DMS53 treated with DMSO at 0.1 percent for 48 hours (cell line): ENCODE data around the gene ADAMTS8.

Source experiments
- DNase-seq: peaks from one replicate; lab custom pipeline; 2025; ENCODE audit not compliant: unreplicated experiment; lab: John Stamatoyannopoulos, UW

The ADAMTS8 gene

DNA sequence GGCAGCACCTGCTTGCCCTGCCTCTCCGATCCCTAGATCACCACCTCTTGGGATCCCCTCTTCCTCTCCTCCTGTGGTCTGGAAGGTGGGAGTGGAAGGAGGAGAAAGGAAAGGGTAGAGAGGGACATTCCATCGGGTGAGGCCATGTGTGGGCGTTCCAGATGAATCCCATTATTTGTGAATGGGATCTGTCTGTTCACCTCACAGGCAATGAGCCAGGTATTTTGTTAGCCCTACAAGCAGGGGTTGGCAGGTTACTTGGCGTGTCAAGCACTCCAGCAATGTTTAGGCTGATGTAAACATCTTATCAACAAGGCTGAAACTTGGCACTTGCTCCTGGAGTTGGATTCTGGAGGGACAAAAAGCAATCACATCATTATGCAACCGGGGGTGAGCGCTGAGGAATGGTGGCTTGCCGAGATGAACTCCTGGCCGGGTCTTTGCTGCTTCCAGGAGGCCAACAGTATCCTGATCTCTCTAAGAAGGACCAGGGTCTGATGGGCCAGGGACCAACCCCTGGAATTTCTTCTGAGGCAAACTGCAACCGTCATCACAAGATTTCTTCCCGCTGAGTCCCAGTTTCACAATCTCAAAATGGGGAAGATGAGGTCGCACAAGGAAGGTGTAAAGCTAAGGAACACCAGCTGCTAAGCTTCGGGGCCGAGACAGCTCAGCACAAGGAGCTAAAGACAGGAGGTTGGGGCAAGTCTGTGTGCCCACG is 7.8 kb downstream of the ADAMTS8 start:
- DNase-seq, result no peak

DNA sequence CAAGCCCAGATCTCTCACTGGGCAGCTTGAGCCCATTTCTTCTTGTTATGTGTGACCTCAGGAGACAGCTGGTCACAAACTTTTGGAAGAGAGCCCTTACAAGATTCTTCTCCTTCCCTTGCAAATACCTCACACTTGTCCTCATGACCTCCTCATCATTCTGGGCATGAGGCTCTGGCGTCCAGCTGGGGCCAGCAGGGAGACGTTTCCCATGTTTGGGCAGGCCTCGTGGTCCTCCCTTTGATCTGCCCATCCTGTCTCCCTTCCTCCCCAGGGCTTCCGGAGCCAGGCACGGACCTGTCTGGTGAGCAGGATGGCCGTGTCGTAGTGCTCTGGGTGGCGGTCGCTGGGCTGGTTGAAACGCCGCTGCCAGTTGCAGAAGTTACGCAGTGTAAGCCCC is 9.7 kb downstream of the ADAMTS8 start:
- DNase-seq, result no peak

DNA sequence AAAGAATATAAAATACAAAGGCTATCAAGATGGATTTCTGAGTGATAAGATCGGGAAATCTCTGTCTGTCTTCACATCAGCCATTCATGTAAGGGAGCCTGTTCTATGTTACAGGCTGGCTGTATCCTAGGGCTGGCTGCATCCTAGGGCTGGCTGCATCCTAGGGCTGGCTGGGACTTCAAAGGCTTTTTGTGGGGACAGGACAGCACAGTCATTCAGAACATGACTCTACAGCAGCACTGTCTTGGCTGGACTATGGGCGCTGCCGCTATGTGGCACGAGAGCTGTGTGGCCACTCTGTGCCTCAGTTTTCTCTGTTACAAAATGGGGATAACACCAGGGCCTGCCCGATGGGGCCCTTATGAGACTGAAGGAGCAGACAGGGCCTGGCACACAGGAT is 10.2 kb downstream of the ADAMTS8 start:
- no peak for DNase-seq

DNA sequence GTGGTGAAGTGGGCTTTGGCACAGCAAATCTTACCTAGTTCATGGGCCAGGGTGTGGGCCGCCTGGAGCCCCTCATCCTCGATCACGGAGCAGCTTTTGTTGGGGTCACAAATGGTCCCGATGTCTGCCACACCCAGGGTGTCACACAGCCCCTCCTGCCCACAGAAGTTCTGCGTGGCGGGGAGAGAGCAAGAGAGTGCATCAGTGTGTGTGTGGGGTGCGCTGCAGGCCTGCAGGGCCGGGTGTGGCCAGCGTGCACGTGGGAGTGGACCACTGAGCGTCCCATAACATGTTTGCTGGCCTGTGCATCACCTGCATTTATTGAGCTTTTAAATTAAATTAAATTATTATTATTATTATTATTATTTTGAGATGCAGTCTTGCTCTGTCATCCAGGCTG is 11.5 kb downstream of the ADAMTS8 start:
- no peak for DNase-seq

DNA sequence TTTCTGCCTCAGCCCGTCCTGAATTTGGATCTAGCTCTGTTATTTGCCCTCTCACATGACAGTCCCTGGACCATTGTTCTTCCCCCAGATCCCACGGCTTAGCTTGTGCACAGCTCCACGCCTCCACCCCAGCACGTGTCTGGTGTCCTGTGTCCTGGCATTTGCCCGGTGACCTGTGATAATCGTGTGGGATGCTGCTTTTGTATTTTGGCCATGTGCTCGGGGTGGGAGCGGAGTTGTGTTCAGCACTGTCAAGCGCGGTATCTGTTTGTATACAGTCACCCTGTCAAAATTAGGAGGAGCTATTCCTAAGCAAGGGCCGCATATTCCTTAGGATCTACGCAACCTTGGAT is 11.9 kb downstream of the ADAMTS8 start:
- DNase-seq, result no peak

DNA sequence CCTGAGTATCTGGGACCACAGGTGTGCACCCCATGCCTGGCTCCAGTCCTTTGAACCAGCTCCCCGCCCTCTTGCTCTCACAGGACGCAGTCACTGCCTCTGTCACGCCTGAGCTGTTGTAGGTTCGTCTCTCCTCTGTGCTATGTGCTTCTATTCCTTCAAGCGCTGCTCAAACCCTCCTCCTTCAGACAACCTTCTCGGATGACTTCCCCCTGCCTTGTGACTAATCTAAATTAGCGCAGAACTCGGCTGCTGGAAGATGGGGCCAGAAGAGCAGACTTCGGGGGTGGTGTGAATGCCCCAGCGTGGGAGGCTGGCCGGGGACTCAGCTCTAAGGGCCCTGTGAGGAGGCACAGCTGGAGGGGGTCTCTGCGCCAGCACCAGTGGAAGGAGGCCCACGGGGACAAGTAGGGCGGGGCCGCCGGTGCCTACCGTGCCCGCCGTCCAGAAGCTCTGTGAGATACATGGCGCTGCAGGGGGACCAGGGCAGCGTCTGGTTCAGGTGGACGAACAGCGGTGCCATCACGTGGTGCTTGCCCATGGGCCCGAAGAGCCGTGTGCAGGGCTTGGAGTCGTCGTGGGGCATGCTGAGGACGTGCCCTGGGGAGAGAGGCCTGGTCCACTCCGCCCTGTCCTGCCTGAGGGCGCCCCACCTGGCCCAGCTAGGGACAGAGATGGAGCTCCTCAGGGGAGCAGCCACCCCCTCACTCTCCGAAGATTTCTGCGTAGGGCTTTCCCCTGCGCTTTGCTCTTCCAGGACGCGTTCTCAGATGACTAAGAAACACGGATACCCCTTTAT is 12.5 kb downstream of the ADAMTS8 start:
- DNase-seq, result no peak

DNA sequence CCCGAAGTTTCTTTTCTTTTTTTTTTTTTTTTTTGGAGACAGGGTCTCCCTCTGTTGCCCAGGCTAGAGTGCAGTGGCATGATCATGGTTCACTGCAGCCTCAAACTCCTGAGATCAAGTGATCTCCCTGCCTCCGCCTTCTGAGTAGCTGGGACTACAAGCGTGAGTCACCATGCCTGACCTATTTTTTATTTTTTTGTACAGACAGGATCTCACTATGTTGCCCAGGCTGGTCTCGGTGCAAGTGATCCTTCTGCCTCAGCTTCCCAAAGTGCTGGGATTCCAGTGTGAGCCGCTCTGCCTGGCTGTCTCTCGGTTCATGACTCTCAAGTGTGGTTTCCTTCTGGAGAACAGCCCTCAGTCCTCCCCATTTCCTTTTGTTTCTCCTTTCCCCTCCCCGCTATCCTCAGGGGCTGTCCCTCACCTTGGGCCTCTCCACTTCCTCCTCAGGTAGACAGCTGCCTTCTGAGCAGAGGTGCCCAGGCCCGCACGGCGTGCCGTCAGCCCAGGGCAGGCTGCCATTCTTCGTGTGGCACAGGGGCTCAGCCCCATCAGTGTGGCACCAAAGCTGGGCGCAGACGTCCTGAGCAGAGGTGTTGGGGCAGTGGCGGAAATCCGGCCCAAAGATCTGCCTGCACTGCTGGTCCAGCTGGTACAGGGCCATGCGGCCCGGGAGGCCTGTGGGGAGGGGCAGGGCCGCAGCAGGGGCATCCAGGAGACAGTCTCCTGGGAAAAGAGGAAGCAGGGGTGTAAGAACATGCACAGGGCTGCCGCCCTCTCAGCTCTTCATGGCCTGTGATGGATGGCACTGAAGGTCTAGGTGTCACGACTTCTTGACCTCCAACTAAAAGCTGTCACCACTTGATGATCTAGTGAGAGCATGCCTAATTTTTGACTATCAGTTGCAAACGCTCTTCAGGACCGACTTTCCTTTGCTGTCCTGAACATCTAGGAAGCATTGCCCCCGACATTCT is 14.0 kb downstream of the ADAMTS8 start:
- DNase-seq, result no peak

DNA sequence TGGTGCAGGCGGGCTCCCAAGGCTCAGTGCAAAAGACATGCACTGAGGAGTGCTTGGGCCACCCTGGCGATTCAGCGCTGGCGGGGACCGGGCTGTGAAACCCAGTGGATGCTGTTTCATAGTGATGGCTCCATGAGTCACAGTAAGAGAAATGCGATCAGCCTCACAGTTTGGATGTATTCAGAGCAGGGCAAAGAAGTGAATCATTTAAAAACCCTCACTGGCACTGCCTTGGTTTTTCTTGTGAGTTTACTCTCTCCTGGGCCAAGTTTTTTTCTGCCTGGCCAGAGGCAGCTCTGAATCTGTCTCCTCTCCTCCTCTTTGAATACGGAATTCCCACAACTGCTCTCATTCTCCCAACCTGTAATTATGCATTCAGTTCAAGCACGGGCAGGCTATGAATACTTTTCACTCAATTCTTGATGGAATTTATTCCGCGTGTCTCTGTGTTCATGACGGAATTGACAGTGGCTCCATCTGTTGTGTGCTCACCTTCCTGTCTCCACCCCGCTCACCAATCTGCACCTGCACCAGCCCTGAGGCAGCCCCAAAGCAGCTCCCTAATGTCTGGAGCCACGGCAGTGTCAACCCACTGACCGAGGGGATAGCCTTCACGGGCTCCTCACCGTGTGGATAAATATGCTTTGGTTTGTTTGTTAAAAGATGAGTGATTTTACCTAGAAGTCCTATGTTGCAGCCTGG is 14.9 kb downstream of the ADAMTS8 start:
- no peak for DNase-seq

DNA sequence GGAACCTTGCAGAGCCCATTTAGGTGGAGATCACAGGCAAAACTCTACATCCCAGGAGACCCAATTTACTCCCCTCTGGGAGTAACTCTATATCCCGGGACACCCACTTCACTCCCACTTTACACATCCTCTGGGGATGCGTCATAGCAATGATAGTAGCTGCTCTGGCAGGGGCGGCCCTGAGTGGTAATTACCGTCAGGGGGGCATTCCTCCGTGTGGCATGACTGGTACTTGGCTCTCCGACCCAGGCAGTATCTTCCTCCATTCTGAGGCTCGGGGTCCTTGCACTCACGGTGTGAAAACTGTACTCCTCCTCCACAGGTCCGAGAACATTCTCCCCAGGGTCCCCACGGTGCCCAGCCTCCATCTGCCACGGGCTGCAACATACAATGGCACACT is 17.2 kb downstream of the ADAMTS8 start:
- DNase-seq, result no peak

DNA sequence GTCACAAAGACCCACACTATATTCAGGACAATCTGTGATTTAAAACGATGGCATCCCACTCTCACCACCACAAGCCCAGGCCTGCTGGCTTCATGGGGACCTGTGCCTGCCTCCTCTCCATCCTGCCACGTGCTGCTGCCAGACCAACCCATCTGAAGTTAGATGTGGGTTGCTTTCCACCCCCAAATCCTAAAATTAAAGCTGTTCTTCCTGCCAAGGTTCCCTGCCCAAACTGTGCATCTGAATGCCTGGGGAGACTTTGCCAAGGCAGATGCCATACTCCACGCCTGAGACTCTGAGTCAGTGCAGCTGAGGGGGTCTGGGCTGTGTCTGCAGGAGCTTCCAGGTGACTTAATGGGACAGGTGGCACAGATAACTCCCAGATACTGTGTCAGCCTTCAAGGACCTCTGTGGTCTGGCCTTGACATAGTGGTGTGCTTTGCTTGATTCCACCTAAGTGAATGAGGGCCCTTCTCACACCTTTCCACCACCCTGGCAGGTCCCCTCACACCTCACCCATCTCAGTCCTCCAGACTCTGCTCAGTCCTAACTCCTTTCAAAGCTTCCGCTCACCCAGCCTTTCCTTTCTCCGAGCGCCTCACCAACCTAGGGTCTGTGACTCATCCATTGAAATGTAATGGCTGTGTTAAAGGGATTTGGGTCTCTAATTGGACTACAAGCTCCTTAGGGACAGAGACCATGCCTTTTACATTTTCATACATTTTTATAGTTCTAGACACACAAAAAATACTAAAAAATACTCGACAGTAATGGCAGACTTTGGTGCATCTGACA is 18.6 kb downstream of the ADAMTS8 start:
- DNase-seq, result no peak

DNA sequence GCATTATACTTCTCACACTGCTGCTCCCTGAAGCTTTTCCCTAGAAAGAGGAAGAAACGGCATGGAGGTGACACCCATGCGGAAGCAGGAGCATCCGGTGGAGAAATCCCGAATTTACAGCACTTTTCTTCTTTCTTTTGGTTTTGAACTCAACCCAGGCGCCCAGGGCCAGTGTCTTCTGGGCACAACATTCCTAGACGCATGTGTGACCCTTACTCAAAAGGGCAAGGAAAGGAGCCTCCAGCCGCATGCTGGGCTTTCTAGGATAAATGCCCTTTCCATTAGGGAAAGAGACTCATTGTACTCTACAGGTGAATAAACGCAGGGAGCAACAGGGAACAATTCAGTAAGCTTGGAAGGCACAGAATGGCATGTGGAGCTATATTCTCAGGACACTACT is 19.5 kb downstream of the ADAMTS8 start:
- DNase-seq, result no peak

DNA sequence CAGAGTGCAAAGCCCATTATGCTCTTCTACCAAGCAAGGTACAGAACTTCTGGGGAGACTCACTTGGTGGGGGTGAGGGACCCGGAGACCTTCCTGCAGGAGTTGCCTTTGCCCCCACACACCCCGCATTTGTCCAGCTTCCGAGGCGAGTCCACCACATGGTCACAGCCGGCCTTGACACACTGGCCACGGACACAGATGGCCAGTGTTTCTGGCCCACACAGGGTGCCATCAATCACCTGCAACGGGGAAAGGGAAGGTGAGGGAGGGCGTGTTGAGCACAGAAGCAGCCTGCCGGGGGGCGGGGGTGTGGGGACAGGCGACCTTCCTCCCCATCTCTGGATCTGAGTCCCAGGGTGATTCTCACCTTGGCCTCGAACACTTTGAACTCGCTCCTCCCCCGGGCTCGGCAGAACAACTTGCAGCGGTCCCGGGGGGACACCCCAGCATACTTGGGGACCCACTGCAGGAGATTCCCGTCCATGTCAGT is 20.0 kb downstream of the ADAMTS8 start:
- DNase-seq, result no peak

DNA sequence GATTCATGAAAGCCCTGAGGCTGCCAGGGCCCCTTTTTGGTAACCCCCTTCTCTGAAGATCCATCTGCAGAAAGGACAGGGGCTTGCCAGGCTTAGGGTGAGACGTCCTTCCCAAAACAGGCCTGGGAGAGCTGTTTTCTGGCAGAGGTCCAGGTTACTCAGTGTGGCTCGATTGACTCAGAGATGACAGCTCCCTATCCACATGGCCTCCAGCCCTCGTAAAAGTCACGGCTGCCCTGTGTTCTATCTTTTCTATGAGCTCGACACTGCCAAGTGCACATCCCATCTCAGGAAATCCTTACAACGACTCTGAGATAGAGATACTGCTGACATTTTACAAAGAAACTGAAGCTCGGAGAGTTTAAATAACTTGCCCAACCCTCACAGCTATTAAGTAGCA is 20.4 kb downstream of the ADAMTS8 start:
- DNase-seq, result no peak

DNA sequence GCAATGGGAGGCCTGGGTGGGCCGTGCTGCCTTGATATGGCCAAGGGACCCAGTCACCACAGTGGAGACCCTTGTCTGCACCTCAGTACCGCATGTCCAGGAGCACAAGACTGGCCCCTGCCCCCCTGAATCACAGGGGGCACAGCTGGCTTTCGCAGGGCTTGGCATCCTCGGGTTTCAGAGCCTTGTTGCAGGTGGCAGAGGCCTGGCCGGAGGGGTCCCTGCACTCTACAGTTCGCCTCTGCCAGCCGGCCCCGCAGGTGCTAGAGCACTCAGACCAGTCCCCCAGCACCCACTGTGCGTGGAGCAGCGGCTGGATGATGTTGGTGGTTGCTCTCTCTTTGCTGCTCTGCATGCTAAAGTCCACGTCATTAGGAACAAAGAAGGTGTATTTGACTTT is 23.0 kb downstream of the ADAMTS8 start:
- DNase-seq, result no peak

DNA sequence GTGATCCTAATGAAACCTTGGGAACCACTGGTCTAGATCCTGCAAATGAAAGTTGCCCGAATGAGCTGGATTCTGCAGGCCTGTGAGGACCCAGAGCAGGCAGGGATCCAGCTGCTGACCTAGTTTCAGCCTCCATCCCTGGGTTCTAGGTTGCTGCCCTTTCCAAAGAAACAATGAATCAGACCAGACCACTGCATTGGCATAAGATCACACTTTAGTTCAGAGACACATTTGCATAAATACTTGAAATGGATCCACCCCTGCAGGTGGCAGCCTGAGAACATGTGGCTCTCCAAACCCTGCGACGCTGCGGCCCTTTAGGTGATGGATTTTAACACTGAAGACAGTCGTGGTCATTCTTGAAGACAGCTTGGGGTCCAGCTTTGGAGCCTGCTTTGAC is 23.7 kb downstream of the ADAMTS8 start:
- no peak for DNase-seq

DNA sequence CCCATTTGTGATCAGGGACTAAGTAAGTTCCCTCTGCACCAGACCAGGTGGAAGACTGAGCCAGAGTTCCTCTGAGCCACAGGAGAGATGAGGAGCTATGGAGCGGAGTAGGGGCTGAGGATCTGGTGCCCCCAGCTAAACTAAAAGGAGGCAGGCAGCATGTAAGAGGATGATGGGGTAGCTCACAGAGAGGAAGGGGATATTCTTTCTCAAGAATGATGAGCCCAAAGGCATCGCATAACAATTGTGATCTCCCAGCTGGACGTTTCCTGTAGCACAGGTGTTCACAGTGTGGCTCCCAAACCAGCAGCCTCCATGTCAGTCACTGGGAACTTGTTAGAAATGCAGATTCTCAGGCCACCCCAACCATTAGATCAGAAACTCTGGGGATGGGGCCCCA is 24.4 kb downstream of the ADAMTS8 start:
- no peak for DNase-seq

DNA sequence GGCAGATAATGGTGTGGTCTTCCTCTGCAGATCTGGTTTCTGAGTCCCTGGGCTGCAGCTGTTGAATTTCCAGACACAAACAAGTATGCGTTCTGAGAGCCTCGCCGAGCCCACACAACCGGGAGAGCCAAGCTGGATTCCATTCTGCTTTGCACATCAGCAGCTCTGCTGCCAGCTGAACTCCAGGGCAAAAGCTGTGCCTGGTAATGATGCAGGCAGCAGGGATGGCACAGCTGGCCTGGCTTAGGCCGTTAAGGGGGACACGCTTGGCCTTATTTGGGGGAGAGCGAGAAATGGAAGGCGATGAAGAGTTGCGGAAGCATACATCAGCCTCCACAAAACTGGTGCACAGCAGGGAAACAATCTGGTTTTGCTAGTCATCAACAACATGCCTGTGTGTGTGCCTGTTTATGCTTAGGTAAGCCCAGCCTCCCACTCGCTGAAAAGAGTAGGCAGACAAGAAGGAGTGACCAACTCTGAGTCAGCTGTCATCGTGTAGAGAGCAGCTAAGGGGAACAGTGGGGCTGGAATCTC is 25.1 kb downstream of the ADAMTS8 start:
- no peak for DNase-seq

DNA sequence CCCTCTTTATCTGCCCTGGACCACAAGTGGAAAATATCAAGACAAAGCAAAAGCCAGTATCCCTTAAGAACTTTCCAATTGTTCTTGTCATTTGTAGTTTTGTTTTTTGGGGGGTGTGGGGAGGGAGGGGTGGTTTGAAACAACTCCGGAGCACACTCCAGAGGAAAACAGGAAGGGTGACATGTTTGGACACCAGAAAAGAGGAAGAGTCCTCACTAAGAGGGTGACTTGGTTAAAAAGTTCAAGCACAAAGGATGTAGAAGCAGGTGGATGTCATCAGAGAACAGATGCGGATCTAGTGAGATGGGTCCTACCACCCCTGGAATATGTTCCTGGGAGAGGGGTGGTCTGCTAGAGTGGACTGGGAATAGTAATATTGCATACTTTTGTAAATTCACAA is 25.8 kb downstream of the ADAMTS8 start:
- no peak for DNase-seq

DNA sequence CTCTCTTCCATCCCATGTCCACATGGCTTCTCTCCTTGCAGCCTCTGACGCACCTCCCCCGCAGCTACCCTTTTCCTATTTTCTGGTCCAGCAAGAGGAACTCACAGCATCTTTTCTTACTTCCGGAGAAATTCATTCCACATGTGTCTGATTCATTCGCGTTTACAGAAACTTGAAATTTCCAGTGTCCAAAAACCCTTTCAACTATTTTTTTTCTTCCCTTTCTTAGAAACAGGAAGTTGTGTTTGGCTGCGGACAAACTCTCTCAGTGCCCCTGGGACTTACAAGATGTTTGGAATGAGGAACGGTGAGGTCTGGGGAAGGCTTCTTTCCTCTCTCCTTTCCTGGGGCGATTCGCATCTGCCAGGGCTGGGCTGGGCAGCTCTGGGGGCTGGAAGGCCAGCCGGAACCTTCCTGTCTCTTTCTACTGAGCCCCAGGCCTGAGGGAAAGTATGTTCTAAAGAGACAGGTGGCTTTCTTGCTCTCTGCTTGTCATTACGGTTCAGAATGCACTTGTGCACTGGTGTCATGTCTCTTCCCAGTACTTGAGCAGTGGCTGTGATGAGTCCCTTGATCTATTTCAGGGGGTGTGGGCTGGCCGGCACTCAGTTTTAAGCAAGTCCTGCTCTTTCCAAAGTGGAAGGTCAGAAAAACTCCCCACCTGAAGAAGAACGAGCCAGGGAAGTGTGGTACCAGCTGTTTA is 27.5 kb downstream of the ADAMTS8 start:
- no peak for DNase-seq
